Activated T-helper 2 cell treated with anti-CD3 and anti-CD28 coated beads, Interferon-gamma antibody, Interleukin-2, Interleukin-4, amounts not matched to agents 10 μg/mL and 5 μg/mL and 100 μg/mL, durations not matched to agents 14 hours and 24 hours and 36 hours (primary cell): Measurements from ENCODE around the gene BRD1. TPM values are rescaled to one million over a fixed set of nuclear protein-coding genes. Genes with fewer than 3 reads are reported as not detected.

ENCODE experiments used
- DNase-seq: peaks from one replicate; pipeline ENCODE4 v3.0.0; 2021; ENCODE audit warnings: low spot score
- H3K27ac Mint-ChIP-seq: one replicate; pipeline ENCODE4 v1.8.0; 2021; ENCODE audit warnings: mixed read lengths
- H3K27me3 Mint-ChIP-seq: one replicate; pipeline ENCODE4 v1.8.0; 2021; ENCODE audit warnings: low read depth, mixed read lengths
- H3K36me3 Mint-ChIP-seq: one replicate; pipeline ENCODE4 v1.8.0; 2021; ENCODE audit warnings: low read depth, mixed read lengths
- H3K4me1 Mint-ChIP-seq: one replicate; pipeline ENCODE4 v1.8.0; 2021; ENCODE audit warnings: low read depth, mixed read lengths
- H3K4me3 Mint-ChIP-seq: one replicate; pipeline ENCODE4 v1.8.0; 2021; ENCODE audit warnings: low read depth, mild to moderate bottlenecking, moderate library complexity, mixed read lengths
- H3K9me3 Mint-ChIP-seq: one replicate; pipeline ENCODE4 v1.8.0; 2021; ENCODE audit warnings: mixed read lengths
- intact Hi-C: fragments of 100-400 bp; cut with micrococcal nuclease; formaldehyde crosslinking; loops from one replicate; pipeline ENCODE4 v1.15.1; 2023
- total RNA-seq: library from RNA; stranded (reverse); gene quantifications from 2 replicates; pipeline ENCODE4 v1.2.3, GENCODE V29; 2022

The BRD1 gene
- total RNA-seq, 1 donor from 2014 or later, result 41.3 TPM

- intact Hi-C loops, result no loop called here
- Mint-ChIP-seq H3K27ac (no peak overlapping the region), H3K9me3 (peaks cover 30% of the 10 kb centered on the region), H3K4me1 (no peaks in the 10 kb centered on the region), H3K36me3 (no peaks in the 10 kb centered on the region), H3K27me3 (peaks cover 3% of the 10 kb centered on the region), H3K4me3 (no peak overlapping the region)
- no peak for DNase-seq
Observed at GRCh38 chr22:49749885-49750510, 77.7 kb downstream of the BRD1 start.

GRCh38 chr22:49749227-49749626 lies 78.4 kb downstream of the BRD1 start:
- no peaks in the 10 kb centered on the region for H3K36me3 Mint-ChIP-seq
- no peak overlapping the region for H3K27ac Mint-ChIP-seq
- intact Hi-C loops, result no loop called here
- no peak for DNase-seq
- peaks cover 34% of the 10 kb centered on the region for H3K9me3 Mint-ChIP-seq
- H3K27me3 Mint-ChIP-seq, result peaks cover 3% of the 10 kb centered on the region
- H3K4me3 Mint-ChIP-seq, result no peak overlapping the region
- no peaks in the 10 kb centered on the region for H3K4me1 Mint-ChIP-seq

- H3K4me3 Mint-ChIP-seq, result no peak overlapping the region
- intact Hi-C loops, result no loop called here
- DNase-seq, result no peak
- H3K36me3 Mint-ChIP-seq, result no peaks in the 10 kb centered on the region
- H3K27me3 Mint-ChIP-seq, result peaks cover 3% of the 10 kb centered on the region
- no peaks in the 10 kb centered on the region for H3K4me1 Mint-ChIP-seq
- no peak overlapping the region for H3K27ac Mint-ChIP-seq
- peaks cover 38% of the 10 kb centered on the region for H3K9me3 Mint-ChIP-seq
Observed at GRCh38 chr22:49748514-49748913, 79.2 kb downstream of the BRD1 start.

- peaks cover 41% of the 10 kb centered on the region for H3K9me3 Mint-ChIP-seq
- H3K27ac Mint-ChIP-seq, result no peak overlapping the region
- H3K4me3 Mint-ChIP-seq, result no peak overlapping the region
- no peaks in the 10 kb centered on the region for H3K36me3 Mint-ChIP-seq
- DNase-seq, result no peak
- peaks cover 3% of the 10 kb centered on the region for H3K27me3 Mint-ChIP-seq
- intact Hi-C loops, result no loop called here
- H3K4me1 Mint-ChIP-seq, result no peaks in the 10 kb centered on the region
Observed at GRCh38 chr22:49747716-49748115, 80.0 kb downstream of the BRD1 start.

GRCh38 chr22:49747130-49747529 lies 80.5 kb downstream of the BRD1 start:
- no peaks in the 10 kb centered on the region for H3K36me3 Mint-ChIP-seq
- intact Hi-C loops, result no loop called here
- DNase-seq, result no peak
- peaks cover 3% of the 10 kb centered on the region for H3K27me3 Mint-ChIP-seq
- peaks cover 41% of the 10 kb centered on the region for H3K9me3 Mint-ChIP-seq
- H3K4me1 Mint-ChIP-seq, result no peaks in the 10 kb centered on the region
- H3K4me3 Mint-ChIP-seq, result no peak overlapping the region
- no peak overlapping the region for H3K27ac Mint-ChIP-seq

- no peak for DNase-seq
- H3K4me3 Mint-ChIP-seq, result no peak overlapping the region
- no peaks in the 10 kb centered on the region for H3K4me1 Mint-ChIP-seq
- peaks cover 3% of the 10 kb centered on the region for H3K27me3 Mint-ChIP-seq
- peaks cover 41% of the 10 kb centered on the region for H3K9me3 Mint-ChIP-seq
- H3K36me3 Mint-ChIP-seq, result no peaks in the 10 kb centered on the region
- intact Hi-C loops, result no loop called here
- no peak overlapping the region for H3K27ac Mint-ChIP-seq
Observed at GRCh38 chr22:49746065-49746464, 81.6 kb downstream of the BRD1 start.

GRCh38 chr22:49740242-49740641 lies 87.4 kb downstream of the BRD1 start:
- no peak overlapping the region for H3K4me3 Mint-ChIP-seq
- peaks cover 3% of the 10 kb centered on the region for H3K27me3 Mint-ChIP-seq
- no peak overlapping the region for H3K27ac Mint-ChIP-seq
- H3K36me3 Mint-ChIP-seq, result no peaks in the 10 kb centered on the region
- intact Hi-C loops, result no loop called here
- peaks cover 20% of the 10 kb centered on the region for H3K9me3 Mint-ChIP-seq
- DNase-seq, result no peak
- H3K4me1 Mint-ChIP-seq, result no peaks in the 10 kb centered on the region

GRCh38 chr22:49739138-49739537 lies 88.5 kb downstream of the BRD1 start:
- Mint-ChIP-seq H3K27ac (no peak overlapping the region), H3K9me3 (peaks cover 13% of the 10 kb centered on the region), H3K36me3 (no peaks in the 10 kb centered on the region), H3K27me3 (peaks cover 3% of the 10 kb centered on the region), H3K4me3 (no peak overlapping the region), H3K4me1 (no peaks in the 10 kb centered on the region)
- intact Hi-C loops, result no loop called here
- no peak for DNase-seq

GRCh38 chr22:49738566-49738965 lies 89.1 kb downstream of the BRD1 start:
- no peaks in the 10 kb centered on the region for H3K36me3 Mint-ChIP-seq
- DNase-seq, result no peak
- H3K9me3 Mint-ChIP-seq, result peaks cover 9% of the 10 kb centered on the region
- H3K4me1 Mint-ChIP-seq, result peaks cover 1% of the 10 kb centered on the region
- intact Hi-C loops, result no loop called here
- no peak overlapping the region for H3K27ac Mint-ChIP-seq
- no peak overlapping the region for H3K4me3 Mint-ChIP-seq
- H3K27me3 Mint-ChIP-seq, result peaks cover 3% of the 10 kb centered on the region

GRCh38 chr22:49738006-49738405 lies 89.7 kb downstream of the BRD1 start:
- Mint-ChIP-seq H3K36me3 (no peaks in the 10 kb centered on the region), H3K27ac (no peak overlapping the region), H3K4me3 (no peak overlapping the region), H3K27me3 (peaks cover 4% of the 10 kb centered on the region), H3K9me3 (peaks cover 6% of the 10 kb centered on the region), H3K4me1 (peaks cover 2% of the 10 kb centered on the region)
- intact Hi-C loops, result no loop called here
- DNase-seq, result no peak

- Mint-ChIP-seq H3K27me3 (peaks cover 4% of the 10 kb centered on the region), H3K36me3 (no peaks in the 10 kb centered on the region), H3K4me1 (peaks cover 2% of the 10 kb centered on the region), H3K27ac (no peak overlapping the region), H3K4me3 (no peak overlapping the region), H3K9me3 (peaks cover 6% of the 10 kb centered on the region)
- intact Hi-C loops, result no loop called here
- DNase-seq, result no peak
Observed at GRCh38 chr22:49737101-49737551, 90.5 kb downstream of the BRD1 start.

- peaks cover 6% of the 10 kb centered on the region for H3K9me3 Mint-ChIP-seq
Observed at GRCh38 chr22:49736538-49736937, 91.1 kb downstream of the BRD1 start.

GRCh38 chr22:49735901-49736421 lies 91.7 kb downstream of the BRD1 start:
- Mint-ChIP-seq H3K9me3 (peaks cover 6% of the 10 kb centered on the region), H3K4me1 (peaks cover 2% of the 10 kb centered on the region), H3K36me3 (no peaks in the 10 kb centered on the region), H3K27ac (no peak overlapping the region), H3K4me3 (no peak overlapping the region), H3K27me3 (peaks cover 4% of the 10 kb centered on the region)
- intact Hi-C loops, result no loop called here
- DNase-seq, result no peak

More at GRCh38 chr22:49736538-49736937, 91.1 kb downstream of the BRD1 start:
- Mint-ChIP-seq H3K36me3 (no peaks in the 10 kb centered on the region), H3K4me1 (peaks cover 2% of the 10 kb centered on the region), H3K27ac (no peak overlapping the region), H3K4me3 (no peak overlapping the region), H3K27me3 (peaks cover 4% of the 10 kb centered on the region)
- intact Hi-C loops, result no loop called here
- DNase-seq, result no peak
